HFF-Myc (cell line): Measurements from ENCODE around the gene IER2.
"Not testable (repeated sequence)": the region's sequence is repeated elsewhere in the genome, so short reads cannot be mapped to it uniquely, and the experiment has no call there.

Source experiments
- DNase-seq: peaks from one replicate; pipeline ENCODE4 v3.0.0-alpha.2; 2011; ENCODE audit warnings: low read depth; ENCODE audit errors: extremely low read depth
- H3K4me3 ChIP-seq: replicated peaks from 2 replicates; pipeline ENCODE4 v1.5.1; 2011; ENCODE audit warnings: low read depth, mild to moderate bottlenecking, control low read depth, low read length
- CTCF ChIP-seq: IDR thresholded peaks from 2 replicates; pipeline ENCODE4 v1.5.1; 2012; ENCODE audit warnings: mild to moderate bottlenecking, low read depth, low read length, control low read depth; ENCODE audit errors: missing control alignments

IER2 gene

DNA sequence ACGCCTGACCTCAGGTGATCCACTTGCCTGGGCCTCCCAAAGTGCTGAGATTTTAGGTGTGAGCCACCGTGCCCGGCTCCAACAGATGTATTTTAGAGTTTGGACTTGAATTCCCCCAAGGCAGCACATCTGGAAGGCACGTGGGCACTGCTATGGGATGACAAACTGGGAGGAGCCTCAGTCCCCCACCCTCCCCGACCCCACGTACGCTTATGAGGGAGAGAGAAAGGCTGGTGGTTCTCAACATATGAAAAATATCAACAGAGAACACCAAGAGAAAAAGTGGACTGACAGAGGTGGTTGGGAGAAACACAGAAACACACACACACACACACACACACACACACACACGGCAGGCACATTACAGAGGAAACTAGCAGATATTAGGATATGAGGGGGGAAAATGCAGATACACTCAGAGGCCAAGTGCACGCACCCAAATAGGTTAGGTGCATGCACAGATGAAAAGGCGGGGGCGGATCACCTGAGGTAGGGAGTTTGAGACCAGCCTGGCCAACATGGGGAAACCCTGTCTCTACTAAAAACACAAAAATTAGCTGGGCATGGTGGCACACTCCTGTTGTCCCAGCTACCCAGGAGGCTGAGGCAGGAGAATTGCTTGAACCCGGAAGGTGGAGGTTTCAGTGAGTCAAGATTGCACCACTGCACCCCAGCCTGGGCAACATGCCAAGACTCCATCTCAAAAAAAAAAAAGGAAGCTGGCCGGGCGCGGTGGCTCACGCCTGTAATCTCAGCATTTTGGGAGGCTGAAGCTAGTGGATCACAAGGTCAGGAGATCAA lies 3.2 kb upstream of the IER2 start:
- DNase-seq, result peak; percentile 96
- no peak for TF ChIP-seq CTCF
- H3K4me3 ChIP-seq, result 0 out of 2 replicates have a peak overlapping the region, but pooled peaks have one; percentile 8

DNA sequence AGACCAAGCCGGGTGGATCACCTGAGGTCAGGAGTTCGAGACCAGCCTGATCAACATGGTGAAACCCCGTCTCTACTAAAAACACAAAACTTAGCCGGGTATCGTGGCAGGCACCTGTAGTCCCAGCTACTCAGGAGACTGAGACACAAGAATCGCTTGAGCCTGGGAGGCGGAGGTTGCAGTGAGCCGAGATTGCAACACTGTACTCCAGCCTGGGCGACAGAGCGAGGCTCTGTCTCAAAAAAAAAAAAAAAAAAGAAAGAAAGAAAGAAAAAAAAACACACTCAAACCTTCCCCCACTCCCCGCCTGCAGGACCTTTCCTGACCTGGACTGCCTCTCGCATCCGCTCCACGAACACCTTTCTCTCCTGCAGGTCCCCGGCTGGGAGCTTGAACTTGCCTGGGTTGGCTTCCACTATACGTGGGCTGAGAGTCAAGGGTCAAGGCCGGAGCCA lies 1.0 kb upstream of the IER2 start:
- not testable (repeated sequence) for DNase-seq
- H3K4me3 ChIP-seq, result peak overlapping the region; percentile 69

GRCh38 chr19:13149628-13150186 lies 504 bp upstream of the IER2 start:
- DNase-seq, result no peak
- H3K4me3 ChIP-seq, result peak overlapping the region; percentile 69
- TF ChIP-seq CTCF, result no peak

DNA sequence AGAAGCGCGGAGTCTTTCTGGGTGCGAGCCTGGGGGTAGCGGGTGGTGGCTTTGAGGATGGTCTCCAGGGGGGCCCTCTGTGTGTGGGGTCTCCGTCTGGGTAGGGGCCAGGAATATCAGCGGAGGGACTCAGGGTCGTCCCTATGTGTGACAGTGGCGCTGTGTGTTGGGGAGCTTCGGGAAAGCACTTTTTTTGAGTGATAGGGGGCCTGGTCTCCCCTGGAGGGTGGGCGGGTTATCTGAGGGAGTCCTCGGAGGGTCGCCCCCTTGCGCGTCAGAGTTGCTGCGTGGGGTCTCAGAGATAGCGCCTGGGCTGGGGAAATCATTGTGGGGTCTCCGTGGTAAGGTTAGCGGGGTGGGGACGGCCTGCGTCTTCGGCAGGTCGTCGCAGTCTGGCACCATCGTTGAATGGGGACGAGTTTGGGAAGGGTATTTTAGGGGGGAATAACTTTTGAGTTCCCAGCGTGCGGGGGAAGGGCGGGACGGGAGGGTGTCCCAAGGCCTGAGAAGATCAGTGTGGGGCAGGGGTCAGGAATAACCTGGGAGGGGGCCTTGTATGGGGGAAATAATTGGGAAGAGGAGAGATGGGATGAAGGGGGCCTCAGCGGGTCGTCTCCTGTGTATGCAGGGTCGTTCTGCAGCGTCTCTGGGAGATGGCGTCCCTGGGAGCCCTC lies 857 bp downstream of the IER2 start:
- H3K4me3 ChIP-seq, result peak overlapping the region; percentile 69
- TF ChIP-seq CTCF, result no peak
- no peak for DNase-seq

DNA sequence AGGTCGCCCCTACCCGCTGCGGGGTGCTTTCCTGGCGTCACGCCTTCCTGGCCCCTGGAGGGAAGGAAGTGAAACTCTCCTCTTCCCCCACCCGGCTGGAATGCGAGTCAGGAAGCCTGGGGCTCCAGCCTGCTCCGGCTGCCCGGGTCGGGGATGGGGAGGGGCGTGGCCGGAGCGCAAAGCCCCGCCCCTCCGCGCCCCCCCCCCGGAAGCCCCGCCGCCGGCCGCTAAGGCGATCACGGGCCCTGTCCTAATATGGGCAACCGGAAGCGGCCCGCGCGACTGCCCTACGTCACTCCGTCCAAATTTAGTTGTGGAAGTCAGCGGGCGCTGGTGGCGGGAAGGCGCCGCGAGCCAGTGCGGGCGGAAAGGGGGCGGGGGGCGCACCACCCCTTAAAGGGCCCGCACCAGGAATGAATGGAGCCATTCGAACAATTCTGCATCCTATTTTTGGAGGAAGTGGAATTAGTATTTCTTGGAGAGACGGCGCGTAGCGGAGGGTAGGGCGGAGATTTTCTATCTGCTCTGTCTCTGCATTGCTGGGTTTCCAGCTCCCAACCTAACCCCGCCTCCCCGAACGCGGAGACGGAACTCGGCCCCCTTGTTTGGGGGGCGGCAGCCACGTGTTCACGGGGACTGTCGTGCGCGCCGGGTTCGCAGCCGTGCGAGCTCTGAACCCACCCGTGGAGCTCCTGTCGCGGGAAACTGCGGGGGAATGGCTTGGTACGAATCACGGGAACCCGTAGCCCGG lies 1.6 kb downstream of the IER2 start:
- no peak for DNase-seq
- H3K4me3 ChIP-seq, result peak overlapping the region; percentile 98
- no peak for TF ChIP-seq CTCF

DNA sequence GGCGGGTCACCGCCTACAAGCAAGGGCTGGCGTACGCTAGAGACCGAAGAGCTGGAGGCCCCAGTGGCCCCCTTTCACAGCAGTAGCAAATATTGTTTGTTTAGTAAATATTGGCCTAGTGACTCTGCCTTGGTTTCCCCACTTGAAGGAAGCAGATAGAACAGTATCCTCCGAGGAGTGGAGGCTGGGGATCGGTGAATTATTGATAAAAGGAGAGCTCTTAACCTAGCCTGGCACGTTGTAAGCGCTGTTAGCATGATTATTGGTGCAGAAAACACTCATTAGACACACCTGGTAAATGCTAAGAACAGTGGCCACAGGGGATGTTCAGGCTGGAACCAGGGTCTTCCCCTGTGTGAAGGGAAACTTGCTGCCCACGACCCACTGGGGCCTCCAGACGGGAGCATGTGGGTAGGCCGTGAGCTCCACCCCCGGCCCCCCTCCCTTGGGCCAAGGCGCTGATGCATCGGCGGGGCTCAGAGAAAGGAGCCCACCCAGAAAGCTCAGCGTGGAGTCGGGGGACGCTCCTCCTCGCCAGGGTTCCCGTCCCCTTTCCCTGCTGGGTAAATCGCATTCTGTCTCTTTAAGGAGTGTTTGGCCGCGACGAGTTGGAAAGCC lies 2.3 kb downstream of the IER2 start:
- no peak for DNase-seq
- peak overlapping the region; percentile 98 for H3K4me3 ChIP-seq
- no peak for TF ChIP-seq CTCF
